Smooth muscle cell (in vitro differentiated cells): ENCODE measurements around the gene MPP3. TPM values are rescaled to one million over a fixed set of nuclear protein-coding genes. Genes with fewer than 3 reads are reported as not detected.

Experiments used
- DNase-seq: peaks from one replicate; lab custom pipeline; 2025; ENCODE audit not compliant: unreplicated experiment; lab: John Stamatoyannopoulos, UW
- H2AFZ ChIP-seq: fragments of 200-600 bp; sonication (generic); 2 replicates; pipeline ENCODE4 v1.6.0; 2016; ENCODE audit warnings: antibody characterized with exemption, low read depth, mild to moderate bottlenecking
- H3F3A ChIP-seq: fragments of 200-600 bp; sonication (generic); 2 replicates; pipeline ENCODE4 v1.6.0; 2017; ENCODE audit warnings: antibody characterized with exemption, low read depth
- H3K27ac ChIP-seq: fragments of 200-600 bp; sonication (generic); 2 replicates; pipeline ENCODE4 v1.5.1; 2016; ENCODE audit warnings: low read depth, mild to moderate bottlenecking
- H3K27me3 ChIP-seq: fragments of 200-600 bp; sonication (generic); 2 replicates; pipeline ENCODE4 v1.6.1; 2016; ENCODE audit warnings: low read depth, mild to moderate bottlenecking
- H3K36me3 ChIP-seq: fragments of 200-600 bp; sonication (generic); 2 replicates; pipeline ENCODE4 v1.5.1; 2016; ENCODE audit warnings: low read depth
- H3K4me1 ChIP-seq: fragments of 200-600 bp; sonication (generic); 2 replicates; pipeline ENCODE4 v1.5.1; 2016; ENCODE audit warnings: low read depth
- H3K4me2 ChIP-seq: fragments of 200-600 bp; sonication (generic); 2 replicates; pipeline ENCODE4 v1.6.0; 2016; ENCODE audit warnings: mild to moderate bottlenecking
- H3K4me3 ChIP-seq: fragments of 200-600 bp; sonication (generic); 2 replicates; pipeline ENCODE4 v1.5.1; 2016; ENCODE audit warnings: mild to moderate bottlenecking
- H3K79me2 ChIP-seq: fragments of 200-600 bp; sonication (generic); 2 replicates; pipeline ENCODE4 v1.6.0; 2016; ENCODE audit warnings: low read depth, mild to moderate bottlenecking
- H3K9ac ChIP-seq: fragments of 200-600 bp; sonication (generic); 2 replicates; pipeline ENCODE4 v1.6.0; 2016; ENCODE audit warnings: low read depth
- H3K9me3 ChIP-seq: fragments of 200-600 bp; sonication (generic); replicated peaks from 2 replicates; pipeline ENCODE4 v1.5.1; 2016; ENCODE audit warnings: low read depth
- H4K20me1 ChIP-seq: fragments of 200-600 bp; sonication (generic); 2 replicates; pipeline ENCODE4 v1.6.0; 2016; ENCODE audit warnings: low read depth
- CTCF ChIP-seq: fragments of 200-600 bp; sonication (generic); IDR thresholded peaks from 2 replicates; pipeline ENCODE4 v1.5.1; 2017; ENCODE audit warnings: borderline replicate concordance, mild to moderate bottlenecking, antibody characterized with exemption; ENCODE audit not compliant: insufficient read depth, poor library complexity, severe bottlenecking
- WGBS: methylation state at CpG from one replicate; pipeline ENCODE4 v1.1.7; 2016; ENCODE audit warnings: low lambda C conversion rate; 5-methylcytosine and 5-hydroxymethylcytosine counted together
- polyA plus RNA-seq: library from polyadenylated mRNA; unstranded; fragments of >200 nt; fragmentation: Nextera tagmentation; extraction: Ambion mirVana; gene quantifications from 2 replicates; pipeline ENCODE4 v1.2.1, GENCODE V29; 2016
- total RNA-seq: library from RNA; depleted of rRNA; stranded (reverse); fragments of >200 nt; gene quantifications from 2 replicates; pipeline ENCODE4 v1.2.3, GENCODE V29; 2014

Gene MPP3
- total and polyA plus RNA-seq, 2 experiments from 2014 or later, result 6.7 to 8.1 TPM

DNA sequence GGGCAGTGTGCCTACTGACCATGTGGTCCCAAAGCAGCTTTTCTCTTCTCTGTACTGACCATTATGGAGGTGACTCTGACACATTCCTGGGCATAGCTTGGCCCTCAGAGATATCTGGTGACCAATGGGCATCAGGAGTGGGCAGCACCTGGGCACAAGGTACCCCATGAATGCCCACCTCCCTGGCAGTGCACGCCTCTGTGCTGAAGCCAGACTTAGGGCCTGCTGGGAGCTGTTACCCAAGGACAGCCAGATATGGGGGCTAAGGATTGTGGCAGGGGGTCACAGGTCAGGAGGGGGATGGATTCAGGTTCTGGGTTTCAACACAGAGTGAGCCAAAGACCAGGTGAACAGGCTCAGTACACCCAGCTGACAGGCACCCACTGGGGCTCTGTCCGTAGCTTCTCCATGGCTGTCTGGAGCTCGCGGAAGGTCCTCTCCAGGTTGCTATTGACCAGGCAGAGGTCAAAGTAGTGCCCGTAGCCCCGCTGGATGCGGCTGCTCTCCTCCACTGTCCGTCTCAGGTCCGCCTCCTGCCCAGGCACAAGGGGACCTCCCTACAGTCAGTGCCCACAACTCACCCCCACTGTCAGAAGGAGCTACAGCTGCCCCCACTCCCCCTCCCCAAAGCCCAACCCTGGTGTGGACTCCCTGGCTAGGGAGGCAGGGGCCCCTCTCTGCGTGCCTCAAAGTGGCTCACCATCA, 44.7 kb upstream of the MPP3 start:
- Histone ChIP-seq H3F3A (no peaks in the 10 kb centered on the region), H3K9me3 (no peaks in the 10 kb centered on the region), H3K4me3 (no peak overlapping the region), H3K27ac (no peak overlapping the region), H4K20me1 (no peaks in the 10 kb centered on the region), H3K27me3 (no peaks in the 10 kb centered on the region), H3K9ac (no peak overlapping the region), H2AFZ (no peak overlapping the region), H3K4me2 (no peak overlapping the region), H3K4me1 (no peaks in the 10 kb centered on the region), H3K79me2 (no peaks in the 10 kb centered on the region), H3K36me3 (no peaks in the 10 kb centered on the region)
- no peak for DNase-seq
- WGBS, result 97% methylated on average over 10 of the region's 10 CpGs
- no peak for TF ChIP-seq CTCF

- no peak for TF ChIP-seq CTCF
Measured at GRCh38 chr17:43877031-43877430, 44.1 kb upstream of the MPP3 start.

GRCh38 chr17:43875476-43876147, 42.7 kb upstream of the MPP3 start:
- H3K4me2 ChIP-seq, result no peak overlapping the region
- H3K79me2 ChIP-seq, result no peaks in the 10 kb centered on the region
- no peaks in the 10 kb centered on the region for H3K36me3 ChIP-seq
- no peak overlapping the region for H3K4me3 ChIP-seq
- no peak for DNase-seq
- H3F3A ChIP-seq, result no peaks in the 10 kb centered on the region
- H3K4me1 ChIP-seq, result no peaks in the 10 kb centered on the region
- peaks cover 4% of the 10 kb centered on the region for H3K27me3 ChIP-seq
- no peaks in the 10 kb centered on the region for H4K20me1 ChIP-seq
- no peak overlapping the region for H2AFZ ChIP-seq
- no peak overlapping the region for H3K9ac ChIP-seq
- TF ChIP-seq CTCF, result no peak
- H3K27ac ChIP-seq, result no peak overlapping the region
- no peaks in the 10 kb centered on the region for H3K9me3 ChIP-seq
- 83% methylated on average over 3 of the region's 3 CpGs for WGBS

More at GRCh38 chr17:43877031-43877430, 44.1 kb upstream of the MPP3 start:
- Histone ChIP-seq H3K27me3 (peaks cover 4% of the 10 kb centered on the region), H3K9ac (no peak overlapping the region), H3K9me3 (no peaks in the 10 kb centered on the region), H3F3A (no peaks in the 10 kb centered on the region), H3K36me3 (no peaks in the 10 kb centered on the region), H3K4me3 (no peak overlapping the region), H2AFZ (no peak overlapping the region), H3K79me2 (no peaks in the 10 kb centered on the region), H4K20me1 (no peaks in the 10 kb centered on the region), H3K4me1 (no peaks in the 10 kb centered on the region), H3K27ac (no peak overlapping the region), H3K4me2 (no peak overlapping the region)
- DNase-seq, result no peak
- WGBS, result 84% methylated on average over 7 of the region's 7 CpGs
